GM12801 (cell line): ENCODE results near the gene BRD2.

Experiments used
- CTCF ChIP-seq: IDR thresholded peaks from one replicate; pipeline ENCODE4 v1.5.1; 2011; ENCODE audit warnings: control low read depth; ENCODE audit not compliant: insufficient read length; ENCODE audit errors: extremely low read depth

Gene BRD2

GRCh38 chr6:32971242-32971580 is 2.8 kb downstream of the BRD2 start:
- no peak for TF ChIP-seq CTCF

- no peak for TF ChIP-seq CTCF
These were observed 3.4 kb downstream of the BRD2 start for GRCh38 chr6:32971581-32972352.

GRCh38 chr6:32972353-32973143 is 4.2 kb downstream of the BRD2 start:
- no peak for TF ChIP-seq CTCF

- no peak for TF ChIP-seq CTCF
These were observed 5.0 kb downstream of the BRD2 start for GRCh38 chr6:32973144-32974015.

GRCh38 chr6:32974016-32974333 is 5.6 kb downstream of the BRD2 start:
- TF ChIP-seq CTCF, result no peak

- no peak for TF ChIP-seq CTCF
These were observed 6.3 kb downstream of the BRD2 start for GRCh38 chr6:32974541-32975308.
